NCI-H526 (cell line): ENCODE data around the gene SBK1.
"Not testable (repeated sequence)": the region's sequence is repeated elsewhere in the genome, so short reads cannot be mapped to it uniquely, and the experiment has no call there.

Experiments used
- DNase-seq, 2 experiments: peaks; one replicate each; lab custom pipeline; 2025; lab: John Stamatoyannopoulos, UW

The SBK1 gene

GRCh38 chr16:28291651-28292626 lies at the start of gene SBK1:
TSS of gene SBK1 (plus strand) at chr16:28292525. CDS start at chr16:28317392, 24,867 bp downstream.
- DNase-seq = peak; percentile 74 to 88

DNA sequence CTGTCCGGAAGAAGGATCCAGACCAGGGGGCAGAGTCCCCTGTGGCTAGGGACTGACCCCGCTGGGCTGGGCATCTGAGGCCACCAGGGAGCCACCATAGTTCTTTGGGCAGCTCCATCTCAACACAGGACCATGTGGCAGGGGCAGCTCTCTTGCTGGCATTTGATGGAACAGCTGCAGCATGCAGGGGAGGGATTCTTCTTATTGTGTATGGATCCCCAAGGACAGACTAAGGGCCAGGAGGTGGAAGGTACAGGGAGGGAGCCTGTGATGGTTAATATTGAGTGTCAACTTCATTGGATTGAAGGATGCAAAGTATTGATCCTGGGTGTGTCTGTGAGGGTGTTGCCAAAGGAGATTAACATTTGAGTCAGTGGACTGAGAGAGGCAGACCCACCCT lies 42.8 kb upstream of the SBK1 start:
- DNase-seq = not testable (repeated sequence)

DNA sequence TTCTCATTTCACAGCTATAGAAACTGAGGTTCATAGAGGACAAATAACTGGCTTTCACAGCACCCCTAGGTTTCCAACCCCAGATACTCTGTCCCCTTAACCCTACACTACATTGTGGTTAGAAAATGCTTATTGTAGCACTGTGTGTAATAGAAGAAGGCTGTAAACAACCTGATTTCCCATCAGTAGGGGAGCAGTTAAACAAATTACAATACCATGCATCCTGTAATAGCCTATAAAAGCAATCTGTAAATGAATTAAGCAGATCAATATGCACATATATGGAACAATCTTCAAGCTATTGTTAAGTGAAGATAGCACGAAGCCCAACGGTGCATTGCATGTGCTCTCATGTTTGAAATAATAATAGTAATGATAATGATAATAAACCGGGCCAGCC lies 41.3 kb upstream of the SBK1 start:
- DNase-seq = no peak

- no peak for DNase-seq
Observed at GRCh38 chr16:28254158-28254557, 38.2 kb upstream of the SBK1 start.

DNA sequence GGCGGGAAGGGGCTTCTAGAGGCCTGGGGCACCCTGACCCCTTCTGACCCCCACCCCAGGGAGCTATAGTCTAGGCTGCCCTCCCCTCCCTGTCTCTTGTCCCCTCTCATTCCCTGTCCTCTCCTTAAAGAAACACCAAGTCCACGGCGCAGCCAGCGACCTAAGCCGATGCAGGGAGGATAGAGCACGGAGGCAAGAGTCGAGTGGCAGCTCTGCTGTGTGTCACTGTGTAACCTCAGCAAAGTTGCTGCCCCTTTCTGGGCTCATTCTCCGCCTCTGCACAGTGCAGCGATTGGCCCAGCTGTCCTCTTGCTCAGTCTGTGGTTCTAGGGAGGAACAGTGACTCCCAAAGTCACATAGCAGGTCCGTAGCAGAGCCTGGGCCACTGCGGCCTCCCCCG lies 36.5 kb upstream of the SBK1 start:
- DNase-seq = no peak

- DNase-seq = no peak
Observed at GRCh38 chr16:28257256-28257655, 35.1 kb upstream of the SBK1 start.

DNA sequence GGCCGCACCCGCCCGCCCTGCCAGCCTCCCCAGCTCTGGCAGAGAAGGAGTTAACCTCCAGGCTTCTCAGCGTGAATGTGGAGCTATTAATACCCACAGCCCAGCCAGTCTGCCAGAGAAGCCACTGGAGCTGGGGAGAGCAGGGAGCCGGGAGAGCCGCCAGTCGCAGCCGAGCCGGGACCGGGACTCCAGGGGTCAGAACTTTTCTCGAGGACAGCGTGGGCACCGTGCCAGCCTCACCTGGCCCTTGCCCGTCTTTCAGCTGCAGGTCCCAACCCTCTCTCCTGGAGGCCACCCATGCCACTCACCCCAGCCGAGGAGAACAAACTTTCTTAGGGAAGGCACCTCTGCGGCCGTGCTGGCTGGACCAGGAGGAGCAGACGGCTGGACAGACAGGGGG lies 33.8 kb upstream of the SBK1 start:
- DNase-seq = peak in 1 of 2 experiments; percentile 31

- no peak for DNase-seq
Observed at GRCh38 chr16:28259091-28259780, 33.1 kb upstream of the SBK1 start.

DNA sequence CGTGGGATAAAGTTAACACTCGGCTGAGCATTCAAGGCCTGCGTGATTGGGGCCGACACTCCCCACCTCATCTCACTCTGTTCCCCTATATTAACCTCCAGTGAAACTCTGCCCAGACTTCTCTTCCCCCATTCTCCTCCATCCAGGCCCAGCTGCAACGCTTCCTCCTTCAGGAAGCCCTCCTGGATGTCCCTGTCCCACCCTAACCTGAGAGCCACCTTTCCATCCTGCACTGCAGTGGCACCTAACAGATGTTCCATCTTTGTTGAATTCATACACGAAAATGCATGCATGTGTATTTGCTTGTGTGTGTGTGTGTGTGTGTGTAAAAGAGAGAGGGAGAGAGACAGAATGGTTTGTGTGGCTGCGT lies 32.6 kb upstream of the SBK1 start:
- DNase-seq = no peak

DNA sequence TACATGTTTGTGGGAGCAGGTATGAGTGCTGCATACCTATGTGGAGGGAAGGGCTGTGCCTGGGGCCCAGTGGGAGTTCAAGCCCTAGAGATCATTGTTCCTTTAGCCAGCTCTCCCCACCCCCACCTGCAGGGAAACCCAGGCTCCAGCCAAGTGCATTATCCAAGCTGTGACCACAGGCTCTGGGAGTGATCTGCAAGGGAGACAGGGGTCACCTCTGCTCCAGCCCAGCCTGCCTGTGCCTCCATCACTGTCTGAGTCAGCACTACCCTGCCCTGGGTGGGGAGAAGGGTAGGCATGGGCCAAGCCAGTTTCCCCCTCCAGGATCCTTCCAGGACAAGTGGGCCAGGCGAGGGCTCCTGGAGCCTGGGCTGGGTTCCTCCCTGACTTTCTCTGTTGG lies 32.1 kb upstream of the SBK1 start:
- no peak for DNase-seq

- no peak for DNase-seq
Observed at GRCh38 chr16:28261942-28262341, 30.4 kb upstream of the SBK1 start.

DNA sequence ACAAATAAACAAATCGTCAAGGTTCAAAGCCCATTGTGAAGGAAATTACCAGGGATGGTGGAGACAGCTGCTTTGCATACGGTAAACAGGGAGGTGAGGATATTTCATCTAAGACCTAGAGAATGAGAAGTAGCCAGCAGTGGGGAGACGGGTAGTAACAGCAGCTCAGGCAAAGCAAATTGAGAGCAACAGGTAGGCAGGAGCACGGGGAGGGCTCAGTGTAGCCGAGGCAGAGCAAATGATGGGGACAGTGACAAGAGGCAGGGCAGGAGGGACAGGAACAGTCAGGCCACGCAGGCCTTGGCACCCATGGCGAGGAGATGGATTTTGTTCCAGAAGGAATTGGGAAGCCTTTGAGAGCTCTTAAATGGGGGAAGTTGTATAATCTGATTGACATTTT lies 29.0 kb upstream of the SBK1 start:
- DNase-seq = peak in 1 of 2 experiments; percentile 17

DNA sequence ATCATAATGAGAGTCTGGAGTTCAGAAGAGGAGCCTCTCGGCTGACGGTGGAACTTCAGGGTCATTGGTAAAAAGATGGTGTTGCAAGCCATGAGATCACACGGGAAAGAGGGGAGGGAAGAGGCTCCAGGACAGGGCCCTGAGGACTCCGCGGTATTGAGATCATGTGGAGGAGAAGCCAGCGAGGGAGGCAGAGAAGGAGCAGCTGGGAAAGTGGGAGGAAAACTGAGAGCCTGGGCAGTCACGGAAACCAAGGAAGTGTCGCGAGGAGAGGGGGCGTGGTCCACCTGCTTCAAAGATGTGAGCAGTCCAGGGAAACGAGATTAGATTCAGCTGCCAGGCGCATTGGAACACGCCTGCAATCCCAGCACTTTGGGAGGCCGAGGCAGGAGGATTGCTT lies 27.7 kb upstream of the SBK1 start:
- DNase-seq = no peak

DNA sequence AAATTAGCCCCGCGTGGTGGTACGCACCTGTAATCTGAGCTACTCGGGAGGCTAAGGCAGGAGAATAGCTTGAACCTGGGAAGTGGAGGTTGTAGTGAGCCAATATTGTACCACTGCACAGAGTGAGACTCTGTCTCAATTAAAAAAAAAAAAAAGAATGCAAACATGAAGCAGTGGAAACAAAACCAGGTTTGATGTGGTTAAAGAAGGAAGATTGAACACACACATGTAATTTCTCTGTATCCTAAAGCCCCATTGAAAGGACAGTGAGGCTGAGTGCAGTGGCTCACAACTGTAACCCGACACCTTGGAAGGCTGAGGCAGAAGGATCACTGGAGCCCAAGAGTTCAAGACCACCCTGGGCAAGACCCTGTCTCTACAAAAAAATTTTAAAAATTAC lies 26.5 kb upstream of the SBK1 start:
- no peak for DNase-seq

- no peak for DNase-seq
Observed at GRCh38 chr16:28267356-28267755, 25.0 kb upstream of the SBK1 start.

- DNase-seq = no peak
Observed at GRCh38 chr16:28273511-28273910, 18.8 kb upstream of the SBK1 start.

- DNase-seq = no peak
Observed at GRCh38 chr16:28274676-28275075, 17.6 kb upstream of the SBK1 start.

- DNase-seq = no peak
Observed at GRCh38 chr16:28276301-28276700, 16.0 kb upstream of the SBK1 start.

GRCh38 chr16:28277537-28278388 lies 14.6 kb upstream of the SBK1 start:
- DNase-seq = peak; percentile 55 to 89

DNA sequence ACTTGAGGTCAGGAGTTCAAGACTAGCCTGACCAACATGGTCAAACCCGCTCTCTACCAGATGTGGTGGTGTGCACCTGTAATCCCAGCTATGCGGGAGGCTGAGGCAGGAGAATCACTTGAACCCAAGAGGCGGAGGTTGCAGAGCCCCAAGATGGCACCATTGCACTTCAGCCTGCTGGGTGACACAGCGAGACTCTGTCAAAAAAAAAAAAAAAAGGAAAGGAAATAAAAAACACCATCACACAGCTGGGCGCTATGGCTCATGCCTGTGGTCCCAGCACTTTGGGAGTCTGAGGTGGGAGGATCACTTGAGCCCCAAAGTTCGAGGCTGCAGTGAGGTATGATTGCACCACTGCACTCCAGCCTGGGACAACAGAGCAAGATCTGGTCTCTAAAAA lies 13.3 kb upstream of the SBK1 start:
- no peak for DNase-seq

GRCh38 chr16:28280881-28281836 lies 11.2 kb upstream of the SBK1 start:
- DNase-seq = peak in 1 of 2 experiments; percentile 39
